ENCODE measurements around the gene UBAP2L.
"Not testable (repeated sequence)": the region's sequence is repeated elsewhere in the genome, so short reads cannot be mapped to it uniquely, and the experiment has no call there.

Gene UBAP2L

GRCh38 chr1:154304664-154305337 lies 84.0 kb downstream of the UBAP2L start:
- Histone ChIP-seq H4K20me1 (no peaks in the 10 kb centered on the region), H3K27ac (no peak overlapping the region), H3K36me3 (no peaks in the 10 kb centered on the region), H3K9ac (no peak overlapping the region), H3K4me1 (no peaks in the 10 kb centered on the region), H3K27me3 (no peaks in the 10 kb centered on the region), H3K4me2 (no peak overlapping the region), H3K9me3 (replicated peaks in 1 of 11) (peaks cover 12 to 18% (median 15%) of the 10 kb centered on the region in 11 experiments), H3K4me3 (no peak overlapping the region)
- no peak for TF ChIP-seq Cebpa-rat (IDR thresholded peaks at IDR 0.05)

- TF ChIP-seq Cebpa-rat (IDR thresholded peaks at IDR 0.05): no peak
- no peaks in the 10 kb centered on the region for H4K20me1 ChIP-seq
Observed at GRCh38 chr1:154306151-154306550, 85.4 kb downstream of the UBAP2L start.

GRCh38 chr1:154307670-154308270 lies 87.0 kb downstream of the UBAP2L start:
- H3K4me3 ChIP-seq, H3K4me2 ChIP-seq, H3K27me3 ChIP-seq, H3K27ac ChIP-seq, H4K20me1 ChIP-seq, H3K9ac ChIP-seq, H3K4me1 ChIP-seq, H3K36me3 ChIP-seq: not testable (repeated sequence)
- H3K9me3 ChIP-seq (replicated peaks in 1 of 11): peaks cover 12 to 22% (median 18%) of the 10 kb centered on the region in 11 experiments

More at GRCh38 chr1:154306151-154306550, 85.4 kb downstream of the UBAP2L start:
- Histone ChIP-seq H3K4me3 (no peak overlapping the region), H3K27me3 (no peaks in the 10 kb centered on the region), H3K36me3 (no peaks in the 10 kb centered on the region), H3K4me2 (no peak overlapping the region), H3K9ac (no peak overlapping the region), H3K27ac (no peak overlapping the region), H3K4me1 (no peaks in the 10 kb centered on the region), H3K9me3 (replicated peaks in 1 of 11) (peaks cover 12 to 22% (median 18%) of the 10 kb centered on the region in 11 experiments)

GRCh38 chr1:154309136-154309535 lies 88.4 kb downstream of the UBAP2L start:
- H3K4me1 ChIP-seq, H3K4me3 ChIP-seq, H3K9ac ChIP-seq, H3K27ac ChIP-seq, H4K20me1 ChIP-seq, H3K27me3 ChIP-seq, H3K36me3 ChIP-seq, H3K4me2 ChIP-seq: not testable (repeated sequence)
- H3K9me3 ChIP-seq (replicated peaks in 1 of 11): peaks cover 12 to 23% (median 18%) of the 10 kb centered on the region in 11 experiments

- H3K9me3 ChIP-seq (replicated peaks in 1 of 11): peaks cover 36 to 53% (median 44%) of the 10 kb centered on the region in 11 experiments
- H3K27ac ChIP-seq, H4K20me1 ChIP-seq, H3K27me3 ChIP-seq, H3K4me3 ChIP-seq, H3K4me2 ChIP-seq, H3K36me3 ChIP-seq, H3K9ac ChIP-seq, H3K4me1 ChIP-seq: not testable (repeated sequence)
Observed at GRCh38 chr1:154312229-154313065, 91.7 kb downstream of the UBAP2L start.

- H3K9ac ChIP-seq: no peak overlapping the region
- peaks cover 42 to 59% (median 50%) of the 10 kb centered on the region in 11 experiments for H3K9me3 ChIP-seq (replicated peaks in 1 of 11)
- H3K4me1 ChIP-seq: no peaks in the 10 kb centered on the region
- no peaks in the 10 kb centered on the region for H4K20me1 ChIP-seq
- no peak for TF ChIP-seq Cebpa-rat (IDR thresholded peaks at IDR 0.05)
- H3K36me3 ChIP-seq: no peaks in the 10 kb centered on the region
- no peak overlapping the region for H3K27ac ChIP-seq
- no peak overlapping the region for H3K4me2 ChIP-seq
- no peak overlapping the region for H3K4me3 ChIP-seq
- no peaks in the 10 kb centered on the region for H3K27me3 ChIP-seq
Observed at GRCh38 chr1:154313066-154313356, 92.3 kb downstream of the UBAP2L start.

- not testable (repeated sequence) for H4K20me1 ChIP-seq, H3K27ac ChIP-seq, H3K9ac ChIP-seq, H3K4me3 ChIP-seq, H3K4me1 ChIP-seq, H3K27me3 ChIP-seq, H3K4me2 ChIP-seq, H3K36me3 ChIP-seq
- peaks cover 36 to 56% (median 44%) of the 10 kb centered on the region in 11 experiments for H3K9me3 ChIP-seq (replicated peaks in 1 of 11)
Observed at GRCh38 chr1:154314226-154314625, 93.5 kb downstream of the UBAP2L start.

- Histone ChIP-seq H3K4me2 (no peak overlapping the region), H3K4me1 (no peaks in the 10 kb centered on the region), H4K20me1 (no peaks in the 10 kb centered on the region), H3K9ac (no peak overlapping the region), H3K9me3 (replicated peaks in 1 of 11) (peaks cover 31 to 44% (median 36%) of the 10 kb centered on the region in 11 experiments), H3K4me3 (no peak overlapping the region), H3K36me3 (no peaks in the 10 kb centered on the region), H3K27me3 (no peaks in the 10 kb centered on the region), H3K27ac (no peak overlapping the region)
- TF ChIP-seq Cebpa-rat (IDR thresholded peaks at IDR 0.05): no peak
Observed at GRCh38 chr1:154316704-154317103, 95.9 kb downstream of the UBAP2L start.

GRCh38 chr1:154318386-154318785 lies 97.6 kb downstream of the UBAP2L start:
- no peak overlapping the region for H3K27ac ChIP-seq
- peaks cover 31 to 44% (median 36%) of the 10 kb centered on the region in 11 experiments for H3K9me3 ChIP-seq (replicated peaks in 1 of 11)
- no peak overlapping the region for H3K4me3 ChIP-seq
- no peak overlapping the region for H3K9ac ChIP-seq
- TF ChIP-seq Cebpa-rat (IDR thresholded peaks at IDR 0.05): no peak
- H3K4me1 ChIP-seq: no peaks in the 10 kb centered on the region
- H3K4me2 ChIP-seq: no peak overlapping the region
- H3K27me3 ChIP-seq: no peaks in the 10 kb centered on the region
- no peaks in the 10 kb centered on the region for H4K20me1 ChIP-seq
- no peaks in the 10 kb centered on the region for H3K36me3 ChIP-seq
